DLD1 (cell line): ENCODE measurements around the gene FLT1.

Experiments used
- in situ Hi-C: cut with HindIII; loops from 2 replicates; pipeline ENCODE4 v1.10.0; 2017; ENCODE audit warnings: low sequenced_read_pairs

FLT1 gene

DNA sequence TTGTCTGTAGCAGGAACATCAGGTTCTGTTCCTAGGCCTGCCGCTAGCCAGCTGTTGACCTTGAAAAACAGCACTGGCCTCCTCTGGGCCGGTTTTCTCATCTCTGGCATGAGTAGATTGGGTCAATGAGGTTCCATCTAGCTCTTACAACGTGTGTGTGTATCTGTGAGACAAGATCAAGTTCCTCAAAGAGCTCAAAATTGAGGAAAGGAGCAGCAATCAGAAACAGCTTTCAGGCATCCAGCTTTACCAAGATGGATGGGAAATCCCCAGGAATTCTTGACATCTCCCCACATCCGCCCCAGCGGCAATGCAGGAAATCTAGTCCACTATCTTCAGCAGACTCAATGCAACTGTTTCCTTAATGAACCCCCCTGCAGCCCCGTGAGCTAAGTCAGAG, 4.9 kb downstream of the FLT1 start:
- in situ Hi-C loops, result no loop called here

DNA sequence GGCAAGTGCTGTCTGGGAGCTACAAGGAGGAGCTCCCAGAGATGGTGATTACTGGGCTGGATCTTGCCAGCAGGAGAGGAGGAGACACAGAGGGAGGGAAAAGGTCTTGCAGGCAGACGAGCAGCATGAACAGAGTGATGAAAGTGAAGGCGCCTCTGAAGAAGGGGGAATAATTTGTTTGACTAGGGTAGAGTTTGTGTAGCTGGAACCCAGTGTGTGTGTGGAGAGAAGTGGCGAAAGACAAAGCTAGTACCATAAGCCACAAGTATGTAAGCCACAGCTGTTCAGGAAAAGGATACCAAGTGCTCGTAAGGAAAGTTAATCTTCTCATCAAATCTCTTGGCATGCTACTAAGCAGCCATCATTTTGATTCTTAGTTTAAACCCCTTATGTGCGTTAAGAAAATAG, 5.4 kb downstream of the FLT1 start:
- in situ Hi-C loops, result no loop called here

DNA sequence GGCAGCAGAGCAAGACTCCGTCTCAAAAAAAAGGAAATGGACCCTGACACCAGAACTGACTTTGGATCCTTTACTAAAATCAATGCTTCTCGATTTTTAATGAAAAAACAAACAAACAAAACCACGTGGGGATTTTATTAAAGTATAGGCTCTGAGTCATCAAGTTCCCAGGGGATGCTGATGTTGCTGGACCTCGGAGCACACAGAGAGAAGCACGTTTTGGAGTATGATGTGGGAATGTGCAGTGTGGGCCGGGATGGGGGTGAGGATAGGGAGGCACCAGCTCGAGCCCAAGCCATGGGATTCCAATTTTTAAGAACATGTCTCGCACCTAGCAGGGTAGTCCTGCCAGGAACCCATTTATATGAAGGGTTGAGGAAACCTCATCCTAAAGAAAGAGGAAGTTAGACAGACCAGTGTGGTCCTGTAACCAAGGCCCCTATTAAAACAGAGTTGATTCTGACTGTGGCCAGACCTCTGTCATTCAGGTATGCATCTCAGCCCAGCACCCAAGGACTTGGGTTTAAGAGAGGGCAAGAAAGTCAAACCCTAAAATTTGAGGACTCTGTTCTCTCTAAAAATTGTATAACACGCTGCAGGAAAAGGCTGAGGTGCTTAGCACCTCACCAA, 6.4 kb downstream of the FLT1 start:
- in situ Hi-C loops, result no loop called here

DNA sequence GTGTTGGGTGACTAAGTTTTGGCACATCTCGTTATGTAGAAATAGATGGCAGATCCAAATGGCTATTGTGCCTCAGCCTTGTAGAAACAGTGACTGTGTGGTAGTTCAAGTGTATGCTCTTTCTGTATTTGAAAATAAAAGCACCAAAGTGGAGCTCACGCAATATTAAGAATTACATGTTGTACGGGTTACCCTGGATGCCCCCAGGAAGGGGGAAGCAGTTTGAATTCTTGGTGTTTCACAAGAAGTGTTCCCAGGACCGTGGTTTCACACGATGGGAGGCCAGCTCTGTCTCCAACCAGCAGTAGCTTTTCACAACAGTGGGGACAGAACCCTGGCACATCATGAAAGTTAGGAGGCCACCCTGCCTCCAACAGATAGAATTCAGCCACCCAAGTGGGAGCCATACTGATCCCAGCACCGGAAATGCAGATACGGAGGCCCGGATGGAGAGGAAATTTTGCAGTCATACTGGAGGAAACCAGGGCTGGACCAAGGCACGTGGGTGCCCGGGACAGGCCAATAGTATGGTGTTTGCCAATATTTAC, 8.9 kb downstream of the FLT1 start:
- in situ Hi-C loops, result no loop called here

DNA sequence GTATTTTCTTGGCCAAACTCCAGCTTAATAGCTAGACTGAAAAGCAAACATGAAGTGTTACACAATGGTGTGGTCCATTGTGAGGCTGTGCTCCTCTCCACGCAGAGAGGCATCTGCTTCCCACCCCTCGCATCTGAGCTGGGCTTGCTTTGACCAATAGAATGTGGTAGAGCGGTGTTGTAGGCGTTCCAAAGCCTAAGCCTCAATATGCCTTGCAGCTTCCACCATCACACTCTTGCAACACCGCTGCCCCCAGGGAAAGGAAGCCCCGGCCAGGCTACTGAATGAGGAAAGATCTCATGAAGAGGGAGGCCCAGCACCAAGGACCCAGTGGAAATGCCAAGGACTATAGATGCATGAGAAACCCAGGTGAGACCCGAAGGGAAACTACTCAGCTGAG, 9.4 kb downstream of the FLT1 start:
- in situ Hi-C loops, result no loop called here

DNA sequence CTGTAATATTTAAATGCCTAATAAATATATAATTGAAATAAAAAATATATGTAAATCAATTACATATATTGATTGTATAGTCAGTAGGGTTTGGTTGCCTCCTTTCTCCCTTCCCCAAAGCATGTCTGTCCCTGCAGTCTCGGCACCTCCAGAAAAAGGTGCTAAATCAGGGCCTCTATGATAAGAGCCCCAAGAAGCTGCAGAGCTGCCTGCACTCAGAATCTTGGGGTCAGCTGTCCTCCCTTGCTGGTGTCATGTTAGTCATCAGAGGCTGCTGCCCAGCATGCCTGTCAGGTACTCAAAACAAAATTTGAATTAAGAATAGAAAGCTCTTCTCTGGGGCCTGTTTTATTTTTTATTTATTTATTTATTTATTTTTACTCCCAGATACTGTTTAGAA, 9.8 kb downstream of the FLT1 start:
- in situ Hi-C loops, result no loop called here

DNA sequence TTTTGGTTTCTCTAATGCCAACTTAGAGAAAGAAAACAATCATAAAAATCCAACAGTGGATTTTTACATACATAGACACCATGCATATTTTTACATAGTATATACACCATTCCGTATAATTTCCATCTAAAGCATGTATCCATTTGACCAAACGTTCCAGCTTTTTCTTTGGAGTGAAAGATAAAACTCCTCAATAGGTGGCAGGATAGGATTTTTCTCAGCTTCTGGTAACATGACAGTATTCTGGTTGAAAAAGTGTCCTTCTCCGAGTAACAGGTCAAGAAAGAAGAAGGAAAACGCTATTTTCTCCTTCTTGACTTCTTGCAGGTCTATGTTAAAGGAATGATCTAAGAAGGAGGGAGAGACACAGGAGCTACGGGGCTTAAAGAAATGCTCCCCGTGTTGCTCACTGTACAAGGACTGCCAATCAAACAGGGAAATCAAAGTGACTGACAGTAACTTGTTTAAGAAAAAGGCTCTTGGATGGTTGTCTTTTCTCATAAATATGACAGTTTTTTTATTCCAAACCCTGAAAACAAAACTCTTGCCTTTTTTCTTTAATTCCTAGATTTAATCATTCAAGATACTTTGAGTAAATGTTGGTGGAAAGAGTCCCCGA, 11.5 kb downstream of the FLT1 start:
- in situ Hi-C loops, result no loop called here

DNA sequence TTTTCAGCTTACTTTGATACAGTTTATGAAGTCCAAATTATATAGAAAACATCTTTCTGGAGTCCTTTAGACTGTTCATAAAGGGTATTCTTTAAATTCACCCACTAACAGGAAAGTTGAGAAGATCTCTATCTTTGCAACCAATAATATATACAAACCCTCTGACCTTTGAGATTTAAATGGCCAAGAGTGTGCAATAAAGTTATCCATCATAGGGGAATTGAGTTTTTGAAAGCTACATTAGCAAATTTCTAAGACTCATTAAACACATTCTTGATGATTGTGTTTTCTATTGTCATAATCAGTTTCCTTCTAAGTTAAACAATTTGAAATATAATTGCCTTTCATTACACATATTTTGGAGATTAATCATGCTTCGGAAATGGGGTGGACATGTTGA, 15.9 kb downstream of the FLT1 start:
- in situ Hi-C loops, result no loop called here

DNA sequence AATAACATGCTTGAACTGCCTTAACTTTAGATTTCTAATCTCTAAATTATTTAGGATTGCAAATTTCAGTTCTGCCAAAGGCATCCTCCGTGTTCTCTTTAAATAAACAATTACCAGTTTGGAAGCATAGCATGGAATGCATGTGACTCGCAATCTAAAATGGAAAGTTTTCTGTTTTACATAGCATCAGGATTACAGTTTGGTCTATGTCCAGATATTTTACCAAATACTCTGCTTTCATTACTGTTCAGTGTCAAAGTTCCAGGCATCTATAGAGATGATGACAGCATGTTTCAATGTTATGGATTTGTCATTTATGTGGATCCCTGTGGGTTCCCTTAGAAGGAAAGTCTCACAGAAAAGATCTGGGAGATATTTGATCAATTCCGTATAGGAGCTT, 16.8 kb downstream of the FLT1 start:
- in situ Hi-C loops, result no loop called here

DNA sequence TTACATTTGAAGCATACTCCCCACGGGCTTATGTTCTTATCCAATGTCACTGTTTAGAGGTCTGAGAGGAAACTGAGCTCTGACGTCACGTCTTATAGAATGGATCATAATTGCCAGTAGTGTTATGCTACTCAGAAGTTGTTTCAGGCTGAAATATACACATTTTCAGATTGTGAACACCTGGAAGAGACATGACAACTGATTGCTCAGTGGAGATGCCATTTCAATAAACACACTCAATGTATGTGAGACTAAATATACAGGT, 17.3 kb downstream of the FLT1 start:
- in situ Hi-C loops, result no loop called here

DNA sequence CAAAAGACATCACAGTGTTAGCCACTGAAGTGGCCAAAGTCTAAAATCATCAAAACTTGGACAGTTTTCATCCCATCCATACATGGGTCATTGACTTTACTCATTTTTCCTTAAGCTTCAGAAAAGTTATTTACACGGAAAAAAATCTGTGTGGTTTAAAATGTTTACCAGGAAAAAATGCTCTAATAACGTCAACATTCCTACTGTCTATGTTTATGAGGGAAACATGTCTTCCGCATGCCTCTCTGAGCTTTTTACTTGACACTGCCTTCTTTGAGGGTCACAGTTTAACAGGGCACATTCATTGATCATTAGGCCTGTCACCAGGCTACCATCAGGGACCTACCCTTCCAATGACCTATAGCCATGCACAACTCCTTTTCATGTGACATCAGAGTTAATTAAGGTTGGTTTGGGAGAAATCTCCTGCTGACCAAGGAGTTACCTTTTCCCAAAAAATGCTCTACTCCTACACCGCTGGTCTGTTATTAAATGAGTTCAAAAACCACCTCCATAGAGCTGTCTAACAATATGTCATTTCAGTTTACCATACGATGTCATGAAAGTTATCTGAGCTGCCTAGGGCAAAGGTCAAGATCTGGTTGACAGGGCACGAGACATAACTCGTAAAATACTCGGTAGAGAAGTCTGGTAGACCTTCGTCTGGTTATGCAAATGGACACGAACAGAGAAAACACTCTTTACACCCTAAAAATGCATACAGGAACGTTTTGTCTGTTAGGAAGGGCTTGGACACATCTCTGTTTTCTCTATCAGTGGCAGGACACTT, 17.8 kb downstream of the FLT1 start:
- in situ Hi-C loops, result no loop called here

DNA sequence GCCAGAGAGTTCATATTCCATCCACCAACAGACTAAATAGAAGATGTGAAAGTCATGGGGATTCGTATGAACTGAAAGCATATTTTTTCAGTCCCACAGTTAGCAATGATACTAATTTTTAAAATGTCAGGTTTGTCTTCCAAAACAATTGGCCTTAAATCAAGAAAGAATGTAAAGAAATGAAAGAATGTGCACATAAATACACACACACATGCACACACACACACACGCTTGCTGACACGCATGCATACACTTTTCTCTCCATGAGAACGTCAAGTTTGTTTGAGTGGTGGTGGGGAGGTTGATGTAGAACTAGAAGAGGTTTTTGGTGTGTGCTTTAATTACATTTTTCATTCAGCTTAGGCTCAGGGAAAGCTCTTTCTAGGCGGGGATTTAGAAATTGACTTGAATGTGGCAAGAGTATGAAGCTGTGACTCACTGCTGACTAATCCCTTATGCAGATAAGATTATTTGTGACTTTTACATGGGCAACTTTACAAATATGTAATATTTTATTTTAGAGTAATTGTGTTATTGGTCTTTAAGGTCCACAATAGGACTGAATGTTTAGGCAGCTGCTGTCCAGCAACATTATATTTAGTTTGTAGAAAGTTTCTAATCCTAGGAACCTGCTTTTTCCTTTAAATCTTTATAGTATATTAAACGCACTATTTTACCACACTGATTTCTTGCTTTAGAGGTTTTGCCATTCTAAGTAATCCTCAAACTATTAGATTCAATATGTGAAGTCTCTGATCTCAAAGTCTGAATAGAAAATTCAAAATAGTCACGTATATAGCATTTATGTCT, 18.8 kb downstream of the FLT1 start:
- in situ Hi-C loops, result no loop called here

DNA sequence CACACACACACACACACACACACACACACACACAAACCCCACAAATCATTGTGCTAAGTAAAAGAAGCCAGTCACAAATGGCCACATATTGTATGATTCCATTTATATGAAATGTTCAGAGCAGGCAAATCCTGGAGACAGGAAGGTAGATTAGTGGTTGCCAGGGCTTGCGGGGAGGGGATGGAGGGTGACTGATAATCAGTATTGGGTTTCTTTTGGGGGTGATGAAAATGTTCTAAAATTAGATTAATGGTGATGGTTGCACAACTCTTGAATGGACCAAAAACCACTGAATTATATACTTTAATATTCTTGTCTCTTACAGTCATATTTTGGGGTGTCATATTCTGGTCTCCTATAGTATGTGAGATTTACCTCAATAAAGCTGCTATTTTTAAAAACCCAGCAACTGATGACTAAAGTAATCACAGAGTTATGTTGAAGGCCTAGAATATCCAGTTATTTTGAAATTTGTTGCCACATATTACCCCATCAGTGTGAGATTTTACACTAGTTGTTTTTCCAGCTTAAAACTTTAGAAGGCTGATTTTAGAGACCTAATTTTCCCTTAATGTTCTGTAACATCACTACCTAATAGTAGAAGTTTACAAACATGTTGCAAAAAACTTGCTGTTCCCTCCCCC, 20.3 kb downstream of the FLT1 start:
- in situ Hi-C loops, result loop anchor here (5.0 kb wide), 1 partner anchor 152 kb away; no protein-coding TSS in a partner anchor

DNA sequence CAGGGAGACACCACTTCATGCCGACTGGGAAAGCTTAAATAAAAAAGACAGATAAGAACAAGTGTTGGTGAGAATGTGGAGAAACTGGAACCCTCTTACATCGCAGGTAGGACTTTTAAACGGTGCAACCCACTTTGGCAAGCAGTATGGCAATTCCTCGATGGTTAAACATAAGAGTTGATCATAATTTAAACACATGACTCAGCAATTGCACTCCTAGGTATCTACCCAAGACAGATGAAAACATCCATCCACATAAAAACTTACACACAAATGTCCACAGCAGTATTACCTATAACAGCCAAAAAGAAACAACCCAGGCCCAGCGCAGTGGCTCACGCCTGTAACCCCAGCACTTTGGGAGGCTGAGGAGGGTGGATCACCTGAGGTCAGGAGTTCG, 21.9 kb downstream of the FLT1 start:
- in situ Hi-C loops, result loop anchor here (5.0 kb wide), 1 partner anchor 151 kb away; no protein-coding TSS in a partner anchor

DNA sequence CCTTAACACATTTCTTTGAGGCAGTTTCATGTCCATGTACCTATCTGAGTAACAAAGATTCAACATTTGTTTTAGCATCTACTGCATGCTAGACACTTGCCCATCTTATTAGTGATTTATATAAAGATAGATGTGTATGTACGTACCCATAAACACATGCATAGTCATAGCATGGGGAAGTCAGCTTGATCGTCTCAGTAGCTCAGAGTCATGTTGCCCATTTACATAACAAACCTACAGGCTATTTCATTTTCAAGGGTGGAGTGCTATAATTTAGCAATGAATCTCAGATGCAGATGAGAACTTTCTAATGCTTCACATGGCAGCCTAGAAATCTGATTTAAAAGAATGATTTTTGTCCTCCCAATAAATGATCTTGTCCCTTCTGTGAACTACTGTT, 23.5 kb downstream of the FLT1 start:
- in situ Hi-C loops, result loop anchor here (5.0 kb wide), 1 partner anchor 149 kb away; no protein-coding TSS in a partner anchor

DNA sequence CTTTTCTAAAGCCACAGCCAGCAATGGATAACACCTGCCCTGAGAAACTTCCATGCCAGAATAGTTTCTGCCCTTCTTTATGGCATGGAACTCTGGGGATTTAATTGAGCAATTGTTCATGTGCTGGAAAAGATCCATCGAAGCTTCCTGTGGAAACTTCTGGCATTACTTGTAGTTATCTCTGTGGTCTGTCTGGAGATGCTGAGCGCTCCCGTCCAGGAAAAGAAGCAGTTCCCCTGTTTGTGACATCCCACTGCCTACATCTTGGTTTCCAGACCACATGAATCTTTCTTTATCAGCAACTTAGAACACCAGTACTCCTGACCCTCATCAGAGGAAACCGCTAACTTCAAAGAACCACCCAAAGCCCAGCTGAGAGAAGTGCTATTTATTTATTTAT, 24.6 kb downstream of the FLT1 start:
- in situ Hi-C loops, result loop anchor here (5.0 kb wide), 1 partner anchor 148 kb away; no protein-coding TSS in a partner anchor

DNA sequence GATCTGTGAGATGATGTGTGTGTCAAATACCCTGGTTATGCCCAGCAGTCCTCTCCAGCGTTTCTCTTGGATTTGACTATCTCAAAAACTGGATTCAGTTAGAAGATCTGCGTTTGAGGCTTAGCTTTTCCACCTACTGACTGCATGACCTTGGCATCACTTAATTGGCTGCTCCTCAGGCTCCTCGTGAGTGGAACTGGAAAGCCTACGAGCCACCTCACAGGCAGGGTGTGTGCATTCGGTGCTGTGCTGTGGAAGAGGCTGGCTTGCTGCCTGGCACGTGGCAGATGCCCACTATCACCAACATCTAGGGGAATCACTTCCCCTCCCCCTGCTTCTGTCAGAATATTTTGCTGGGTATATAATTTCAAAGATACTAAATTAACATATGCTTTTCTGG, 25.6 kb downstream of the FLT1 start:
- in situ Hi-C loops, result no loop called here

DNA sequence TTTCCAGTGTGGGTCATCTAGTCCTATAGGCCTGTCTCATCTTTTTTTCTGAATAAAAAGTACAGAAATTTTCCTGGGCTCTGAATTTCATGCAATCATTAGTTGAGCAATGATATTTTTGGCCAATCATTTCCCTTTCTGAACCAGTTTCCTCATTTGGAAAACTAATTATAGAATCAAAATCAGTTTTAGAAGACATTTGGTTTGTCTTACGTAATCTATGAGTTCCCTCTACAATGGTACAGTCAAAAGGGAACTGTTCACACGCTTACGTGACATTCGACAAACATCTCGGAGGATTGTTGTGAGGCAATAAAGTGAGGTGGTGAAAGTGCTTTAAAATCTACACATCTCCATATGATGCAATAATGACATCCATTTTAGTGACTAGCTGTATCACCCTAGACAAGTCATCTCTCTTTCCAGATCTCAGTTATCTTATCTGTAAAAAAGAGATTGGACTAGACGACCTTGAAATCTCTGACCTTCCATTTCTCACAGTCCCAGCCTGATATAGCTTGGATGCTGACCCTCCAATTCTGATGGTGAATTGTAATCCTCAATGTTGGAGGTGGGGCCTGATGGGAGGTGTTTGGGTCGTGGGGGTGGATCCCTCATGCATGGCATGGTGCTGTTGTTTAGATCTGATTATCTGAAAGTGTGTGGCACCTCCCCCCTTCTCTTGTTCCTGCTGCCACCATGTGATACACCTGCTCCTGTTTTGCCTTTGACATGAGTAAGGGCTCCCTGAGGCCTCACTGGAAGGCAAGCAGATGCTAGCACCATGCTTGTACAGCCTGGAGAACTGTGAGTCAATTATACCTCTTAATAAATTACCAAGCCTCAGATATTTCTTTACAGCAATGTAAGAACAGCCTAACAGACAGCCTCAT, 26.7 kb downstream of the FLT1 start:
- in situ Hi-C loops, result no loop called here

DNA sequence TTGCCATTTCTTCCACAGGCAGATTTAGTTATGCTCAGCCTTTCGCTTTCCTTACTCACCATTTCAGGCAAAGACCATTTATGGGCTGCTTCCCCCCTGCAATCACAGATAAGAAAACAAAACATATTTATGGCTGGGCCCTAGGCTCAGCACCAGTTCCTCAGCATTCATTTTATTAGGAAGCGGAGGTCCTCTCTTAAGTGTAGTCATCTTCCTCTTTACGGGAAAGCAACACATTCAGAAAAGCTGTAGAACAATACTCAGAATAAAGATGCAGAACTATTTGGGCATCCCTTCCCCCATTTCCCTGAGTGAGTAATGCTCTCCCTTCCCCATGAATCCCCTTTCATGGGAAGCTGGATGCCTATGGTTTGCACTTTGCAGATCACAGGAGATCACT, 27.9 kb downstream of the FLT1 start:
- in situ Hi-C loops, result no loop called here

DNA sequence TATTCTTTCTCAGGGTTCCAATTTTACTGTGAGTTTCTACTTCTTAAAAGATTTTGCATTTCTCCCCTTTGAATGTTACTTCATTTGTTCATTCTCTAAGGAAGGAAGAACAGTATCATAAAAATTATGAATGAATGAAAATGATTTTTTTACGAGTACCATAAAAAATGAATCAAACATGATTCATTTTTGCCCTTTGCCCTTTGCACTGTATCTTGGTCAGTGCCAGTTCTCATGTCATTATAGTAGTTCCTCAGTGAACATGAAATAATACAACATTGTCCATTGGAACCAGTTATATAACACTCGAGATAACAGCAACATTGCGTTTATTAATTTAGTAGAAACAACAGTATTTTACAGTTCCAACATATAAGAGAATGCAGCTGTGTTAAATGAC, 28.8 kb downstream of the FLT1 start:
- in situ Hi-C loops, result no loop called here
